ENCODE results near the gene FLII. TPM values are rescaled to one million over a fixed set of nuclear protein-coding genes. Genes with fewer than 3 reads are reported as not detected.

FLII gene
- total RNA-seq, 1 donor from 2014 or later: 277 TPM

DNA sequence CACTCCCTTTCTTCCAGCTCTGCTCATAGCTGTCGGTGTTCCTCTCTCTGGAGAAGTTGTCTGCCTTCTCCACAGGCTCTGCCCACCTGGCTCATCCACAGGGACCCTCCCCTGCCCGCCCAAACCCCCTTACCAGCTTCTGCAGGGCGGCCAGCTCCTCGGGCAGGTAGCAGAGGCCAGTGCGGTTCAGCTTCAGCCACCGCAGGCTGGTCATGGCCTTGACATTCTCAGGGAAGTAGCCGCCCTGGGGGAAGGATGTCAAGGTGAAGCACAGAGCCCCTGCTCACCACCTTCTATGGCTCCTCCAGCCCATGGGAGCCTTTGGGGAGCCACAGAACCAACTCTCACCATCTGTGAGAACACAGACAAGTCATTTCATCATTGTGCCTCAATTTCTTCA, 1.8 kb downstream of the FLII start:
- Histone ChIP-seq H3K27ac (peak overlapping the region; percentile 90), H3K4me3 (peak overlapping the region; percentile 85 to 94), H3K27me3 (no peaks in the 10 kb centered on the region), H3K36me3 (peaks cover 0 to 51% of the 10 kb centered on the region in 2 donors), H3K4me1 (peaks cover 51% of the 10 kb centered on the region), H3K9me3 (no peaks in the 10 kb centered on the region)
- DNase-seq (ENCODE audit: extremely low spot score in 2 of 2): no peak
- TF ChIP-seq, protein P1, sequence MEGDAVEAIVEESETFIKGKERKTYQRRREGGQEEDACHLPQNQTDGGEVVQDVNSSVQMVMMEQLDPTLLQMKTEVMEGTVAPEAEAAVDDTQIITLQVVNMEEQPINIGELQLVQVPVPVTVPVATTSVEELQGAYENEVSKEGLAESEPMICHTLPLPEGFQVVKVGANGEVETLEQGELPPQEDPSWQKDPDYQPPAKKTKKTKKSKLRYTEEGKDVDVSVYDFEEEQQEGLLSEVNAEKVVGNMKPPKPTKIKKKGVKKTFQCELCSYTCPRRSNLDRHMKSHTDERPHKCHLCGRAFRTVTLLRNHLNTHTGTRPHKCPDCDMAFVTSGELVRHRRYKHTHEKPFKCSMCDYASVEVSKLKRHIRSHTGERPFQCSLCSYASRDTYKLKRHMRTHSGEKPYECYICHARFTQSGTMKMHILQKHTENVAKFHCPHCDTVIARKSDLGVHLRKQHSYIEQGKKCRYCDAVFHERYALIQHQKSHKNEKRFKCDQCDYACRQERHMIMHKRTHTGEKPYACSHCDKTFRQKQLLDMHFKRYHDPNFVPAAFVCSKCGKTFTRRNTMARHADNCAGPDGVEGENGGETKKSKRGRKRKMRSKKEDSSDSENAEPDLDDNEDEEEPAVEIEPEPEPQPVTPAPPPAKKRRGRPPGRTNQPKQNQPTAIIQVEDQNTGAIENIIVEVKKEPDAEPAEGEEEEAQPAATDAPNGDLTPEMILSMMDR (IDR thresholded peaks at IDR 0.05): no peak
- TF ChIP-seq POLR2A (IDR thresholded peaks at IDR 0.05): no peak
- TF ChIP-seq POLR2AphosphoS5 (IDR thresholded peaks at IDR 0.05; ENCODE audit: insufficient read depth in 1 of 2, low read depth in 1 of 2): no peak
- intact Hi-C loops (cut with DNase I): no loop called here

DNA sequence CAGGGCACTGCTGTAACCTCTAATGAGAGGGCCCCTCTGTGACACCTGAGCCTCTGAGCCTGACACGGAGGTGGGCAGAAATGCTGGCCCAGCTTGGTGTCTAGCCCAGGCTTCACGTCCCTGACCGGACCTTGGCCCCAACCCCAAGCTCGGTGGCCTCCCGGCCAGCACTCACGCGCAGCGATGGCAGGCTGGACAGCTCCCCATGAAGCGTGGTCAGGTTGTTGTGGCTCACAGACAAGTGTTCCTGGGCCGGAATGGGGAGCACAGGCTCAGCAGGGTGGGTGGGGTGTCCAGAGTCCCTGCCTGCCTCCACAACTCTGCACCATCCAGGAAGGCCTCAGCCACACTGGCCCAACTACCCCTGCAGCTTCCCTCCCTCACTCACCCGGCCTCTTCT, 2.2 kb downstream of the FLII start:
- H3K9me3 ChIP-seq: no peaks in the 10 kb centered on the region
- TF ChIP-seq, protein P1 (IDR thresholded peaks at IDR 0.05): no peak
- H3K36me3 ChIP-seq: peaks cover 0 to 55% of the 10 kb centered on the region in 2 donors
- H3K27ac ChIP-seq: no peak overlapping the region
- H3K4me1 ChIP-seq: peaks cover 46% of the 10 kb centered on the region
- no peaks in the 10 kb centered on the region for H3K27me3 ChIP-seq
- intact Hi-C loops (cut with DNase I): no loop called here
- DNase-seq (ENCODE audit: extremely low spot score in 2 of 2): no peak
- peak overlapping the region in 1 of 2 donors; percentile 94 for H3K4me3 ChIP-seq

DNA sequence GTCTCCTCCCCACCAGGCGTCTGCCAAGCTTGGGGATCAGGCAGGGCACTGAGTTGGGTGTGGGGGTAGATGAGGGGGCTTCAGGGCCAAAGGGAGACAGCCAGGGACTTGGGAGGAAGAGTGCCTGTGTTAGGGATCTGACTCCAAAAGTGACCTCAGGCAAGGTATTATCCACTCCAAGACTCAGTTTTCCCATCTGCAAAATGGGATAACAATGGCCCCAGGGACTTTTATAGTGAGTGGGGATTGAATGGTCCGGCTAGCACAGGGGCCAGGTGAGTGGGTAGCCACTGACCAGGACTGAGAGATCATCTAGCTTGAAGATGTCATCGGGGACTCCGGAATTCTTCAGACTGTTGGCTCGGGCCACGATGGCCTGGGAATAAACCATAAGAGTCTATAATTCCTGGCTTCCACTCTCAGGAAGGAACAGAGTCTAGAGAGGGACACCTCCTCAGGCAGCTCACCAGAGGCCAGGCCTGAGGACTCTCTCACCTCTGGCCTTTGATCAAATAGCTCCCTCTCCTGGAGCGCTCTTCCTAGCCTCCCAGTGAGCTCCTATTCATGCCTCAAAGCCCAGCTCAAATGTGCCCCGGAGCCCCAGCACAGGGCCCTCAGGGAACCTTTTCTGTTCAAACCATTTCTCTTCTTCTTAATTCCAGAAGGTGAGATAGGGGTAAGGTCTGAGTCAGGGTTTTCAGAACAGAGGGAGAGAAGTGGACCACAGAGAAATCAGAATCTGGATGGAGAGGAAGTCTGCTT, 3.5 kb downstream of the FLII start:
- H3K27me3 ChIP-seq: no peaks in the 10 kb centered on the region
- H3K4me3 ChIP-seq: no peak overlapping the region
- TF ChIP-seq POLR2AphosphoS5 (IDR thresholded peaks at IDR 0.05; ENCODE audit: insufficient read depth in 1 of 2, low read depth in 1 of 2): no peak
- TF ChIP-seq, protein P1 (IDR thresholded peaks at IDR 0.05): no peak
- no peak for TF ChIP-seq POLR2A (IDR thresholded peaks at IDR 0.05)
- intact Hi-C loops (cut with DNase I): no loop called here
- H3K9me3 ChIP-seq: no peaks in the 10 kb centered on the region
- peaks cover 40% of the 10 kb centered on the region for H3K4me1 ChIP-seq
- DNase-seq (ENCODE audit: extremely low spot score in 2 of 2): no peak
- no peak overlapping the region for H3K27ac ChIP-seq
- peaks cover 0 to 68% of the 10 kb centered on the region in 2 donors for H3K36me3 ChIP-seq

DNA sequence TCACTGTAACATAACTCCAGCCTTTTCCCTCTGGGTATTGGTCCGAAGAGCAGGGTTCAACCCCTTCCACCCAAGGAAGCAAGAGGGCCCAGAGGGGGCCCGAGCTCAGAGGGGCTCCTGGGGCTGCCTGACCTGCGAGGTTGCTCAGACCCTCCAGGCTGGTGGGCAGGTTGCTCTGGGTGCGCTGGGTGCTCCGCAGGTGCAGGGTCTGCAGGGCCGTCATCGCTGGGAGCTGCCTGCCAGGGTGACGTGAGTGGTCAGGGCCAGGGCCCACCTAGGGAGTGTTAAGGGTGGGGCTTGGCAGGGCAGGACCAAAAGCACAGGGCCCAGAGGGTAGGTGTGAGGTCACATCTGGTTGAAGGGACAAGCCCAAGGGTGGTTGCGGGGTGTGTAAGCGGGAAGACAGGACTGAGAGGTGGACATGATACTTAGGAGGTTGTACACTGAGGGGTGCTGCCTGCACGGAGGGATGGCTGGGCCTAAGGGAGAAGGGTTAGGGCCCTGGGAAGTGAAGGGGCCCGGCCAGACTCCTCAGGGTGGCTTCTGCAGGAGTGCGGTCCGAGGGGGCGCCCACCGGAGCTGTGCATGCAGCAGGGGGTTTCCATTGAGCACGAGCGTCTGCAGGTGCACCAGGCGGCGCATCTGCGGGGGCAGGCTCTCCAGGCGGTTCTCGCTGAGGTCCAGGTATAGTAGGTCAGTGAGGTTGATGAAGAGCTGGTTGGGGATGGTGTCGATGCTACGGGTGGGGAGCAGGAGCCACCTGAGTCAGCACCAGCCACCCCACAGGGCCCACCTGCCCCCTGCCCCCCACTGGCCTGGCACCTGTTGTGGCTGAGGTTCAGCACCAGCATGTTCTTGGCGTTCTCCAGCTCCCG, 4.4 kb downstream of the FLII start:
- no peak overlapping the region for H3K4me3 ChIP-seq
- no peak for DNase-seq (ENCODE audit: extremely low spot score in 2 of 2)
- peaks cover 31% of the 10 kb centered on the region for H3K4me1 ChIP-seq
- intact Hi-C loops (cut with DNase I): no loop called here
- TF ChIP-seq POLR2A (IDR thresholded peaks at IDR 0.05): no peak
- TF ChIP-seq, protein P1 (IDR thresholded peaks at IDR 0.05): no peak
- no peak for TF ChIP-seq POLR2AphosphoS5 (IDR thresholded peaks at IDR 0.05; ENCODE audit: insufficient read depth in 1 of 2, low read depth in 1 of 2)
- no peak overlapping the region for H3K27ac ChIP-seq
- H3K36me3 ChIP-seq: peaks cover 0 to 74% of the 10 kb centered on the region in 2 donors
- no peaks in the 10 kb centered on the region for H3K9me3 ChIP-seq
- no peaks in the 10 kb centered on the region for H3K27me3 ChIP-seq

Measured in vagina (tissue), 2 donors.